Loucy (cell line): ENCODE data around the gene DCDC2.

Source experiments
- H2AFZ ChIP-seq: fragments of 200-600 bp; sonication (generic); 2 replicates; pipeline ENCODE4 v1.6.0; 2016; ENCODE audit warnings: antibody characterized with exemption, mild to moderate bottlenecking, low read length, moderate library complexity
- H3F3A ChIP-seq: fragments of 200-600 bp; 2 replicates; pipeline ENCODE4 v1.6.0; 2016; ENCODE audit warnings: antibody characterized with exemption, low read depth, mild to moderate bottlenecking
- H3K27me3 ChIP-seq: fragments of 200-600 bp; sonication (generic); 2 replicates; pipeline ENCODE4 v1.6.1; 2014; ENCODE audit warnings: low read length, mild to moderate bottlenecking; ENCODE audit not compliant: insufficient read depth, poor library complexity, severe bottlenecking
- H3K36me3 ChIP-seq: fragments of 200-600 bp; sonication (generic); 2 replicates; pipeline ENCODE4 v1.6.1; 2016; ENCODE audit warnings: low read length; ENCODE audit not compliant: insufficient read depth
- H3K4me1 ChIP-seq: fragments of 200-600 bp; sonication (generic); 2 replicates; pipeline ENCODE4 v1.5.1; 2014; ENCODE audit warnings: low read length, mild to moderate bottlenecking; ENCODE audit not compliant: insufficient read depth, poor library complexity, severe bottlenecking
- H3K4me2 ChIP-seq: fragments of 200-600 bp; sonication (generic); 2 replicates; pipeline ENCODE4 v1.6.0; 2014; ENCODE audit warnings: antibody characterized with exemption, low read length, low read depth, mild to moderate bottlenecking; ENCODE audit not compliant: poor library complexity, severe bottlenecking
- H3K4me3 ChIP-seq: fragments of 200-600 bp; sonication (generic); 2 replicates; pipeline ENCODE4 v1.5.1; 2014; ENCODE audit warnings: low read length, mild to moderate bottlenecking, mixed read lengths; ENCODE audit not compliant: poor library complexity, severe bottlenecking
- H3K79me2 ChIP-seq: fragments of 200-600 bp; sonication (generic); 2 replicates; pipeline ENCODE4 v1.6.1; 2014; ENCODE audit warnings: low read length; ENCODE audit not compliant: insufficient read depth
- H3K9ac ChIP-seq: fragments of 200-600 bp; sonication (generic); 2 replicates; pipeline ENCODE4 v1.6.0; 2014; ENCODE audit warnings: mild to moderate bottlenecking, low read depth, low read length, moderate library complexity; ENCODE audit not compliant: poor library complexity, severe bottlenecking
- H3K9me2 ChIP-seq: fragments of 200-600 bp; sonication (generic); replicated peaks from 2 replicates; pipeline ENCODE4 v1.6.1; 2016; ENCODE audit warnings: low read depth, low read length, mixed read lengths
- H3K9me3 ChIP-seq: fragments of 200-600 bp; sonication (generic); 2 replicates; pipeline ENCODE4 v1.6.1; 2014; ENCODE audit warnings: mild to moderate bottlenecking, antibody characterized with exemption, low read length, low read depth; ENCODE audit not compliant: insufficient read depth
- H4K20me1 ChIP-seq: fragments of 200-600 bp; sonication (generic); 2 replicates; pipeline ENCODE4 v1.6.0; 2014; ENCODE audit warnings: antibody characterized with exemption, low read length, mild to moderate bottlenecking; ENCODE audit not compliant: insufficient read depth, poor library complexity, severe bottlenecking
- EZH2phosphoT487 ChIP-seq: fragments of 200-600 bp; IDR thresholded peaks from 2 replicates; pipeline ENCODE4 v1.6.1; 2018; ENCODE audit warnings: antibody characterized with exemption, mild to moderate bottlenecking, moderate library complexity, borderline replicate concordance
- TF ChIP-seq, protein P1 (sequence below): fragments of 200-600 bp; sonication (generic); conservative IDR thresholded peaks from 2 replicates; pipeline ENCODE4 v1.5.1; 2014; ENCODE audit warnings: mild to moderate bottlenecking, antibody characterized with exemption, low read length

The DCDC2 gene

DNA sequence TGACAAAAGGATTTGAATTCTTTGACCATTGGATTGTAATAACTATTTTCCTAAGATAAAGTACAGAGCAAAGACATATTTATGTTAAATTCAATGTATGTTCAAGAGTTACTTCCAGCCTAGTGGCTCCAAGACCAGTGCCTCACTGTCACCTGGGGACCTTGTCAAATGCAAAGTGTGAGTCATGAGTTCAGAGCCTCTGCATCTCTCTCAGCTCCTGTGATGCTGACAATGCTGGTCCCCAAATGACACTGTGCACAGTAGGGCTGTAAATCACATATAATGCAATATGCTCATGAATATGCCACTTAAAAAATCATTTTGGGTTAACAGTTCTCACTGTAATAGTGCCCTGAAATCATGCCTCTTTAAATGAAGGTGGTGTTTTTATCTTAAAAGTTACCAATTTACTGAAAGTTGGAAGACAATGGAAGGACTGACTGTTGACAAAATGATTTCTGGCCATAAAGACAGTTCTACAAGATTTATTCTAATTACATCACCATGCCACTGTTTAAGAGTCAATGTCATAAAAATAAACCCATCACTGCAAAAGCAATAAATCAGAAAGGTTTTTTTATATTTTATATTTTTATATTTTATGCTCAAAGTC, 169.8 kb downstream of the DCDC2 start:
- H3K79me2 ChIP-seq = no peaks in the 10 kb centered on the region
- no peak overlapping the region for H3K4me3 ChIP-seq
- H3K9ac ChIP-seq = no peak overlapping the region
- H3K9me2 ChIP-seq = no peaks in the 10 kb centered on the region
- no peak overlapping the region for H2AFZ ChIP-seq
- H4K20me1 ChIP-seq = no peaks in the 10 kb centered on the region
- no peaks in the 10 kb centered on the region for H3K27me3 ChIP-seq
- H3K4me1 ChIP-seq = no peaks in the 10 kb centered on the region
- TF ChIP-seq EZH2phosphoT487 = no peak
- TF ChIP-seq, protein P1, sequence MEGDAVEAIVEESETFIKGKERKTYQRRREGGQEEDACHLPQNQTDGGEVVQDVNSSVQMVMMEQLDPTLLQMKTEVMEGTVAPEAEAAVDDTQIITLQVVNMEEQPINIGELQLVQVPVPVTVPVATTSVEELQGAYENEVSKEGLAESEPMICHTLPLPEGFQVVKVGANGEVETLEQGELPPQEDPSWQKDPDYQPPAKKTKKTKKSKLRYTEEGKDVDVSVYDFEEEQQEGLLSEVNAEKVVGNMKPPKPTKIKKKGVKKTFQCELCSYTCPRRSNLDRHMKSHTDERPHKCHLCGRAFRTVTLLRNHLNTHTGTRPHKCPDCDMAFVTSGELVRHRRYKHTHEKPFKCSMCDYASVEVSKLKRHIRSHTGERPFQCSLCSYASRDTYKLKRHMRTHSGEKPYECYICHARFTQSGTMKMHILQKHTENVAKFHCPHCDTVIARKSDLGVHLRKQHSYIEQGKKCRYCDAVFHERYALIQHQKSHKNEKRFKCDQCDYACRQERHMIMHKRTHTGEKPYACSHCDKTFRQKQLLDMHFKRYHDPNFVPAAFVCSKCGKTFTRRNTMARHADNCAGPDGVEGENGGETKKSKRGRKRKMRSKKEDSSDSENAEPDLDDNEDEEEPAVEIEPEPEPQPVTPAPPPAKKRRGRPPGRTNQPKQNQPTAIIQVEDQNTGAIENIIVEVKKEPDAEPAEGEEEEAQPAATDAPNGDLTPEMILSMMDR = no peak
- H3K4me2 ChIP-seq = no peak overlapping the region
- H3K9me3 ChIP-seq = no peaks in the 10 kb centered on the region
- no peaks in the 10 kb centered on the region for H3F3A ChIP-seq
- no peaks in the 10 kb centered on the region for H3K36me3 ChIP-seq

DNA sequence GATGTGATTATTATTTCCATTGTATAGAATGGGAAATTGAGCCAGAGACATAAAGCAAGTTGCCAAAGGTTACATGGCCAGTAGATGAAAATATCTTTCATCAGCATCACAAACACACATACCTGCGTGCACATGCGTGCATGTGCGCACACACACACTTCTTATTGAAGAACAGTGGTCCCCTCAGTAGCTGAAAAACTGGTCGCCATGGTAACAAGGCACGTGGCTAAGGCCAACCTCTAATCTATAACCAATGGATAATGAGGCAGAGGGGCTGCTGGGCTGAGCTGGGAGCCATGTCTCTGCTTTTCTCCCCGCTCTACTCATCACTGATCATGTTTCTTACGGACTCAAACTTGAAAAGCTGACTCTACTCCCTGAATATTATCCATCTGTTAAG, 171.5 kb downstream of the DCDC2 start:
- no peaks in the 10 kb centered on the region for H3K27me3 ChIP-seq
- TF ChIP-seq, protein P1 = no peak
- TF ChIP-seq EZH2phosphoT487 = no peak
- no peaks in the 10 kb centered on the region for H3F3A ChIP-seq
- H3K4me1 ChIP-seq = no peaks in the 10 kb centered on the region
- H4K20me1 ChIP-seq = no peaks in the 10 kb centered on the region
- no peaks in the 10 kb centered on the region for H3K79me2 ChIP-seq
- no peaks in the 10 kb centered on the region for H3K9me3 ChIP-seq
- H3K4me2 ChIP-seq = no peak overlapping the region
- no peak overlapping the region for H2AFZ ChIP-seq
- H3K9me2 ChIP-seq = no peaks in the 10 kb centered on the region
- H3K9ac ChIP-seq = no peak overlapping the region
- H3K36me3 ChIP-seq = no peaks in the 10 kb centered on the region
- H3K4me3 ChIP-seq = no peak overlapping the region

DNA sequence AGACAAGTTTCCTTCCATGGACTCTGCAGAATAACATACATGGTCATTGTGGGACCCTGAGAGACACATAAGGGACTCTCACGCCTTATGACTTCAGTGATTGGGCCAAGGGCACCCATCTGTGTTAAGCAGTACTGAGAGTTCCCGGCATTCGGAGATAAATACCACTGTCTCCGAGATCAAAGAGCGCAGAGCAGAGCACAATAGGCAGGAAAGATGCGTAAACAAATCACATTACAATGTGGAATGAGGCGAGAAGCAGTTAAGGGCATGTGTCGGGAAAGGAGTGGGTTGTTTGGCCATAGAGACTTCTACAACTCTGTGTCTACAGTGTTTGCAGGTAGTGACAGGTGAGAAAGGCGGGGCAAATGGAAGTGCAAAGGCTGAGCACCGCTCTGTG, 174.3 kb downstream of the DCDC2 start:
- Histone ChIP-seq H3K4me3 (no peak overlapping the region), H3K9me2 (no peaks in the 10 kb centered on the region), H3K27me3 (no peaks in the 10 kb centered on the region), H3K79me2 (no peaks in the 10 kb centered on the region), H3K9me3 (no peaks in the 10 kb centered on the region), H3F3A (no peaks in the 10 kb centered on the region), H3K4me1 (no peaks in the 10 kb centered on the region), H3K36me3 (no peaks in the 10 kb centered on the region), H2AFZ (no peak overlapping the region), H4K20me1 (no peaks in the 10 kb centered on the region), H3K4me2 (no peak overlapping the region), H3K9ac (no peak overlapping the region)
- TF ChIP-seq, protein P1 = no peak
- TF ChIP-seq EZH2phosphoT487 = no peak
